ENCODE results near the gene DNAJC13. TPM values are rescaled to one million over a fixed set of nuclear protein-coding genes. Genes with fewer than 3 reads are reported as not detected.

The DNAJC13 gene
- total and polyA plus RNA-seq, 7 donors, result 7.4 to 30.9 (median 24.7) TPM

- no peak for ATAC-seq
- no peak for TF ChIP-seq CTCF (IDR thresholded peaks at IDR 0.05)
- WGBS, 3 donors, result 59 to 80% (median 71%) methylated on average over 3 of the region's 3 CpGs
- H3K4me3 ChIP-seq, result no peak overlapping the region
- intact Hi-C loops (cut with DNase I), result loop anchor here in 1 of 2 donors (5.0 kb wide), 1 partner anchor 103 kb away; no protein-coding TSS in a partner anchor
- H3K27me3 ChIP-seq (ENCODE audit: insufficient read depth in 3 of 3, low read length in 2 of 3), result no peaks in the 10 kb centered on the region
- H3K4me1 ChIP-seq, result no peaks in the 10 kb centered on the region
- no peak overlapping the region for H3K27ac ChIP-seq
- H3K9me3 ChIP-seq, result no peaks in the 10 kb centered on the region
- no peak for DNase-seq
- H3K36me3 ChIP-seq (ENCODE audit: insufficient read depth in 1 of 2, low read depth in 1 of 2), result peaks cover 5 to 68% of the 10 kb centered on the region in 2 donors
These were observed 122.4 kb downstream of the DNAJC13 start for GRCh38 chr3:132539681-132540080.

GRCh38 chr3:132542577-132542976 lies 125.3 kb downstream of the DNAJC13 start:
- no peaks in the 10 kb centered on the region for H3K9me3 ChIP-seq
- H3K4me1 ChIP-seq, result no peaks in the 10 kb centered on the region
- H3K27me3 ChIP-seq (ENCODE audit: insufficient read depth in 3 of 3, low read length in 2 of 3), result no peaks in the 10 kb centered on the region
- intact Hi-C loops (cut with DNase I), result no loop called here
- no peak for DNase-seq
- TF ChIP-seq CTCF (IDR thresholded peaks at IDR 0.05), result no peak
- no peak overlapping the region for H3K27ac ChIP-seq
- 59 to 71% (median 67%) methylated on average over 2 of the region's 2 CpGs for WGBS, 3 donors
- peaks cover 2 to 48% of the 10 kb centered on the region in 2 donors for H3K36me3 ChIP-seq (ENCODE audit: insufficient read depth in 1 of 2, low read depth in 1 of 2)
- H3K4me3 ChIP-seq, result no peak overlapping the region
- ATAC-seq, result no peak

- 62 to 83% (median 72%) methylated on average over 2 of the region's 2 CpGs for WGBS, 3 donors
- DNase-seq (no peak), ATAC-seq (no peak)
- Histone ChIP-seq H3K4me3 (no peak overlapping the region), H3K9me3 (no peaks in the 10 kb centered on the region), H3K27ac (no peak overlapping the region), H3K27me3 (ENCODE audit: insufficient read depth in 3 of 3, low read length in 2 of 3) (no peaks in the 10 kb centered on the region), H3K4me1 (no peaks in the 10 kb centered on the region), H3K36me3 (ENCODE audit: insufficient read depth in 1 of 2, low read depth in 1 of 2) (peaks cover 2 to 42% of the 10 kb centered on the region in 2 donors)
- no peak for TF ChIP-seq CTCF (IDR thresholded peaks at IDR 0.05)
- intact Hi-C loops (cut with DNase I), result no loop called here
These were observed 125.9 kb downstream of the DNAJC13 start for GRCh38 chr3:132543011-132543739.

GRCh38 chr3:132544130-132544529 lies 126.8 kb downstream of the DNAJC13 start:
- Histone ChIP-seq H3K27me3 (ENCODE audit: insufficient read depth in 3 of 3, low read length in 2 of 3) (no peaks in the 10 kb centered on the region), H3K36me3 (ENCODE audit: insufficient read depth in 1 of 2, low read depth in 1 of 2) (peaks cover 2 to 32% of the 10 kb centered on the region in 2 donors), H3K27ac (no peak overlapping the region), H3K4me3 (no peak overlapping the region), H3K9me3 (no peaks in the 10 kb centered on the region), H3K4me1 (no peaks in the 10 kb centered on the region)
- DNase-seq, result no peak
- no peak for ATAC-seq
- WGBS, 3 donors, result 93 to 98% (median 94%) methylated on average over 2 of the region's 2 CpGs
- intact Hi-C loops (cut with DNase I), result no loop called here
- no peak for TF ChIP-seq CTCF (IDR thresholded peaks at IDR 0.05)
